ENCODE results near the gene CYP27B1. TPM values are rescaled to one million over a fixed set of nuclear protein-coding genes. Genes with fewer than 3 reads are reported as not detected.

The CYP27B1 gene
- total and polyA plus RNA-seq, 10 of the 15 experiments (the other 5 are each of a cell fraction or from before 2014, with no cell fraction given), result 0.10 to 2.7 (median 1.1) TPM

DNA sequence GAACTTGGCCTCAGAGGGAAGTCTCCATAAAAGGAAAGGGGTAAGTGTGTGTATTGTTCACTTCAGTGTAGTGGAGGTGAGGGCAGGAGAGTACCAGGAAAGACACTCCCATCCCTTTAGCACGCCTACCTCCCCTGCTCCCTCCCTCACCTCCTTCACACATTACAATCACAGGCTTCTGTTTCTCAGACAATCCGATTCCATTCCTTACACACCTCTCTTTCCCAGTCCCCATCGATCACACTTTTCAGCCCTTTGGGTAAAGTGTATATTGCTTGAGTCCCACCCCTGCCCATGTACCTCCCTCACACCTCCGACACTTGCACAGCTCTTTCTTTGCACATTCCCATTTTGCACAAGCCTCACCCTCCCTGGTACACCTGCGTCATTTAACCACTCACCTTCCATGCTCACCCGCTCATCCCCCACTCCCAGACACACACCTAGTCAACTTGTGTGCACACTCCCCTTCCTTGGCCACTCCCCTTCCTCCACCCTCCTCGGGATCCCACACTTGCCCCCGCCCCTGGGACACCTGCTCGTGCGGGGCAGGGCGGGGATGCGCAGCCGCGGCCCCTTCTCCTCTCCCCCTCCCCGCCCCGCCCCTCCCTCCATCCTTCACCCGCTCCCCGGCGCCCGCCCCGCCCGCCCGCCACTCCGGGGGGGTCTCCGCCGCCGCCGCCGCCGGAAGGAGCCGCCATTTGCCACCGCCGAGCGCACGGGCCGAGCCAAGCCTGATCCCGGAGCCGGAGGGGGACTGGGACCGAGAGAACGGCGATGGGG lies 12.3 kb downstream of the CYP27B1 start, which contains the start of gene MARCHF9:
Gene MARCHF9 (plus strand): TSS at position 693 of the 783 bp plus-strand sequence. CDS start 426 bp downstream, outside the sequence.
- 5% methylated on average over 19 of the region's 41 CpGs for WGBS (ENCODE audit: insufficient coverage, insufficient replicate concordance, low lambda C conversion rate, missing lambda C conversion rate)
- peak within 1 kb of the TSS; percentile 42 for H2AFZ ChIP-seq (ENCODE audit: control insufficient read depth, low read depth, low read length)
- POLR2A ChIA-PET, result interaction anchor here (0.7 to 2.5 kb wide), 3 partner anchors 10 to 147 kb away, joined by 3 to 19 read pairs (median 5); partner anchors contain the start of gene TSPAN31
- no peaks in the 10 kb centered on the region; the same call in 2 of the 3 replicates for H3K9me3 ChIP-seq (replicated peaks; ENCODE audit: control insufficient read depth, insufficient read depth, low read length)
- H4K20me1 ChIP-seq (ENCODE audit: control insufficient read depth, insufficient read depth), result no peaks in the 10 kb centered on the region; the same call in 1 of the 2 replicates
- SMC1A ChIA-PET (ENCODE audit: uncharacterized antibody, unreplicated experiment), result interaction anchor here (1.4 kb wide), 1 partner anchor 13 kb away, joined by 5 read pairs; no protein-coding TSS in a partner anchor
- RAD21 ChIA-PET (ENCODE audit: unreplicated experiment), result no interaction called here
- H3K27me3 ChIP-seq (replicated peaks in 1 of 2; ENCODE audit: control insufficient read depth in 2 of 2, insufficient read depth in 2 of 2, low read length in 1 of 2), result no peaks in the 10 kb centered on the region
- peaks cover 0 to 5% of the 10 kb centered on the region in 2 experiments; a peak in 2 of 4 replicates for H3K36me3 ChIP-seq (ENCODE audit: control insufficient read depth in 2 of 2, insufficient read depth in 2 of 2, low read length in 1 of 2)
- peak within 1 kb of the TSS; percentile 60 for H3K9ac ChIP-seq (ENCODE audit: control insufficient read depth, insufficient read depth, low read length)
- peaks cover 25% of the 10 kb centered on the region for H3K79me2 ChIP-seq (ENCODE audit: control insufficient read depth, insufficient read depth, low read length)
- intact Hi-C loops (cut with micrococcal nuclease; ENCODE audit: unreplicated experiment) (loop anchor here (5.0 to 10.0 kb wide), 2 partner anchors 78 to 280 kb away; partner anchors contain the start of gene ARHGAP9), in situ Hi-C loops (cut with MboI) (no loop called here)
- TF ChIP-seq, protein P1, sequence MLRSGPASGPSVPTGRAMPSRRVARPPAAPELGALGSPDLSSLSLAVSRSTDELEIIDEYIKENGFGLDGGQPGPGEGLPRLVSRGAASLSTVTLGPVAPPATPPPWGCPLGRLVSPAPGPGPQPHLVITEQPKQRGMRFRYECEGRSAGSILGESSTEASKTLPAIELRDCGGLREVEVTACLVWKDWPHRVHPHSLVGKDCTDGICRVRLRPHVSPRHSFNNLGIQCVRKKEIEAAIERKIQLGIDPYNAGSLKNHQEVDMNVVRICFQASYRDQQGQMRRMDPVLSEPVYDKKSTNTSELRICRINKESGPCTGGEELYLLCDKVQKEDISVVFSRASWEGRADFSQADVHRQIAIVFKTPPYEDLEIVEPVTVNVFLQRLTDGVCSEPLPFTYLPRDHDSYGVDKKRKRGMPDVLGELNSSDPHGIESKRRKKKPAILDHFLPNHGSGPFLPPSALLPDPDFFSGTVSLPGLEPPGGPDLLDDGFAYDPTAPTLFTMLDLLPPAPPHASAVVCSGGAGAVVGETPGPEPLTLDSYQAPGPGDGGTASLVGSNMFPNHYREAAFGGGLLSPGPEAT (IDR thresholded peaks at IDR 0.05; ENCODE audit: low read depth), result 0 out of 2 replicates have a peak, but pooled peaks have one; percentile 44
- TF ChIP-seq ATF7 (IDR thresholded peaks at IDR 0.05; ENCODE audit: low read depth), result peak; percentile 36; the same call in 1 of the 2 replicates
- no peak for TF ChIP-seq JUNB (IDR thresholded peaks at IDR 0.05)
- peak; percentile 99 for TF ChIP-seq HDGF (IDR thresholded peaks at IDR 0.05)
- no peak for TF ChIP-seq BMI1 (IDR thresholded peaks at IDR 0.05; ENCODE audit: borderline replicate concordance)
- 0 out of 2 replicates have a peak, but pooled peaks have one; percentile 61 for TF ChIP-seq TCF3 (IDR thresholded peaks at IDR 0.05; ENCODE audit: borderline replicate concordance, insufficient read depth, low read depth, low read length)
- peak; percentile 48 for TF ChIP-seq POLR2A (IDR thresholded peaks at IDR 0.05; ENCODE audit: low read depth, low read length)
- TF ChIP-seq, protein P2, sequence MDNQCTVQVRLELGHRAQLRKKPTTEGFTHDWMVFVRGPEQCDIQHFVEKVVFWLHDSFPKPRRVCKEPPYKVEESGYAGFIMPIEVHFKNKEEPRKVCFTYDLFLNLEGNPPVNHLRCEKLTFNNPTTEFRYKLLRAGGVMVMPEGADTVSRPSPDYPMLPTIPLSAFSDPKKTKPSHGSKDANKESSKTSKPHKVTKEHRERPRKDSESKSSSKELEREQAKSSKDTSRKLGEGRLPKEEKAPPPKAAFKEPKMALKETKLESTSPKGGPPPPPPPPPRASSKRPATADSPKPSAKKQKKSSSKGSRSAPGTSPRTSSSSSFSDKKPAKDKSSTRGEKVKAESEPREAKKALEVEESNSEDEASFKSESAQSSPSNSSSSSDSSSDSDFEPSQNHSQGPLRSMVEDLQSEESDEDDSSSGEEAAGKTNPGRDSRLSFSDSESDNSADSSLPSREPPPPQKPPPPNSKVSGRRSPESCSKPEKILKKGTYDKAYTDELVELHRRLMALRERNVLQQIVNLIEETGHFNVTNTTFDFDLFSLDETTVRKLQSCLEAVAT (IDR thresholded peaks at IDR 0.05), result peak; percentile 78
- TF ChIP-seq MEF2B (IDR thresholded peaks at IDR 0.05; ENCODE audit: partially characterized antibody, poor library complexity, severe bottlenecking), result peak; percentile 42
- peak; percentile 79 for TF ChIP-seq YY1 (IDR thresholded peaks at IDR 0.05; ENCODE audit: low read depth, low read length)
- TF ChIP-seq, protein P3, sequence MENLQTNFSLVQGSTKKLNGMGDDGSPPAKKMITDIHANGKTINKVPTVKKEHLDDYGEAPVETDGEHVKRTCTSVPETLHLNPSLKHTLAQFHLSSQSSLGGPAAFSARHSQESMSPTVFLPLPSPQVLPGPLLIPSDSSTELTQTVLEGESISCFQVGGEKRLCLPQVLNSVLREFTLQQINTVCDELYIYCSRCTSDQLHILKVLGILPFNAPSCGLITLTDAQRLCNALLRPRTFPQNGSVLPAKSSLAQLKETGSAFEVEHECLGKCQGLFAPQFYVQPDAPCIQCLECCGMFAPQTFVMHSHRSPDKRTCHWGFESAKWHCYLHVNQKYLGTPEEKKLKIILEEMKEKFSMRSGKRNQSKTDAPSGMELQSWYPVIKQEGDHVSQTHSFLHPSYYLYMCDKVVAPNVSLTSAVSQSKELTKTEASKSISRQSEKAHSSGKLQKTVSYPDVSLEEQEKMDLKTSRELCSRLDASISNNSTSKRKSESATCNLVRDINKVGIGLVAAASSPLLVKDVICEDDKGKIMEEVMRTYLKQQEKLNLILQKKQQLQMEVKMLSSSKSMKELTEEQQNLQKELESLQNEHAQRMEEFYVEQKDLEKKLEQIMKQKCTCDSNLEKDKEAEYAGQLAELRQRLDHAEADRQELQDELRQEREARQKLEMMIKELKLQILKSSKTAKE (IDR thresholded peaks at IDR 0.05; ENCODE audit: low read depth, poor library complexity, severe bottlenecking), result no peak
- TF ChIP-seq IKZF2 (IDR thresholded peaks at IDR 0.05), result peak in 1 of 2 experiments; percentile 45; a peak in 1 of 4 replicates
- peak; percentile 47 for TF ChIP-seq NRF1 (conservative IDR thresholded peaks at IDR 0.05; ENCODE audit: low read depth, low read length)
- TF ChIP-seq SMARCA5 (IDR thresholded peaks at IDR 0.05), result 0 out of 2 replicates have a peak, but pooled peaks have one; percentile 32
- peak; percentile 43 for TF ChIP-seq MTA2 (IDR thresholded peaks at IDR 0.05; ENCODE audit: low read depth)
- no peak for TF ChIP-seq ASH2L (IDR thresholded peaks at IDR 0.05; ENCODE audit: borderline replicate concordance, low read depth)
- TF ChIP-seq BHLHE40 (IDR thresholded peaks at IDR 0.05; ENCODE audit: borderline replicate concordance in 1 of 2, low read depth in 2 of 2, low read length in 1 of 2), result peak; percentile 73 to 89; a peak in 3 of 4 replicates
- peak; percentile 90 for TF ChIP-seq NBN (IDR thresholded peaks at IDR 0.05)
- ATAC-seq (peak; percentile 56), DNase-seq (ENCODE audit: low read depth, low spot score) (no peak), FAIRE-seq (no peak)
- no TSS peak for BruUV-seq (replicated peaks)
- CTCF ChIA-PET, result interaction anchor here (0.6 to 4.7 kb wide), 3 partner anchors 13 to 30 kb away, joined by 3 to 62 read pairs (median 3); partner anchors contain the start of gene CYP27B1
- peak within 1 kb of the TSS; percentile 85 for H3K4me3 ChIP-seq
- peaks cover 27% of the 10 kb centered on the region for H3K4me1 ChIP-seq (ENCODE audit: control insufficient read depth, insufficient read depth, low read length)
- peak within 1 kb of the TSS; percentile 61 for H3K4me2 ChIP-seq (ENCODE audit: control insufficient read depth, insufficient read depth)
- peak within 1 kb of the TSS; percentile 43; the same call in 1 of the 2 replicates for H3K27ac ChIP-seq (ENCODE audit: control insufficient read depth, insufficient read depth)

Data from GM12878 (cell line).